ENCODE data around the gene SVBP. TPM values are rescaled to one million over a fixed set of nuclear protein-coding genes. Genes with fewer than 3 reads are reported as not detected.

SVBP gene
- total RNA-seq, 1 donor: 17.3 TPM

GRCh38 chr1:42832641-42833240 lies 15.5 kb upstream of the SVBP start:
- DNase-seq (ENCODE audit: low read depth): no peak
- TF ChIP-seq CTCF (IDR thresholded peaks at IDR 0.05; ENCODE audit: insufficient read depth, low read depth, low read length): no peak

GRCh38 chr1:42831273-42831672 lies 14.1 kb upstream of the SVBP start:
- no peak for DNase-seq (ENCODE audit: low read depth)
- TF ChIP-seq CTCF (IDR thresholded peaks at IDR 0.05; ENCODE audit: insufficient read depth, low read depth, low read length): no peak
- H3K4me3 ChIP-seq (ENCODE audit: low read depth, low read length): no peak overlapping the region

More at GRCh38 chr1:42832641-42833240, 15.5 kb upstream of the SVBP start:
- H3K4me3 ChIP-seq (ENCODE audit: low read depth, low read length): no peak overlapping the region

- no peak for DNase-seq (ENCODE audit: low read depth)
- no peak overlapping the region for H3K4me3 ChIP-seq (ENCODE audit: low read depth, low read length)
- TF ChIP-seq CTCF (IDR thresholded peaks at IDR 0.05; ENCODE audit: insufficient read depth, low read depth, low read length): no peak
These were observed 13.4 kb upstream of the SVBP start for GRCh38 chr1:42830631-42831030.

- no peak for DNase-seq (ENCODE audit: low read depth)
These were observed 8.0 kb upstream of the SVBP start for GRCh38 chr1:42825036-42825851.

GRCh38 chr1:42824481-42825035 lies 7.4 kb upstream of the SVBP start:
- H3K4me3 ChIP-seq (ENCODE audit: low read depth, low read length): no peak overlapping the region
- TF ChIP-seq CTCF (IDR thresholded peaks at IDR 0.05; ENCODE audit: insufficient read depth, low read depth, low read length): no peak
- DNase-seq (ENCODE audit: low read depth): no peak

More at GRCh38 chr1:42825036-42825851, 8.0 kb upstream of the SVBP start:
- no peak for TF ChIP-seq CTCF (IDR thresholded peaks at IDR 0.05; ENCODE audit: insufficient read depth, low read depth, low read length)
- H3K4me3 ChIP-seq (ENCODE audit: low read depth, low read length): no peak overlapping the region

- peak; percentile 87 for DNase-seq (ENCODE audit: low read depth)
- TF ChIP-seq CTCF (IDR thresholded peaks at IDR 0.05; ENCODE audit: insufficient read depth, low read depth, low read length): no peak
- H3K4me3 ChIP-seq (ENCODE audit: low read depth, low read length): no peak overlapping the region
These were observed 5.7 kb upstream of the SVBP start for GRCh38 chr1:42822800-42823392.

All from fibroblast of villous mesenchyme (primary cell).